Astrocyte (in vitro differentiated cells and primary cell): Measurements from ENCODE around the gene AGRN. TPM values are rescaled to one million over a fixed set of nuclear protein-coding genes. Genes with fewer than 3 reads are reported as not detected.

Experiments
- DNase-seq: peaks from one replicate; pipeline ENCODE4 v3.0.0-alpha.2; 2010; ENCODE audit warnings: low read depth
- FAIRE-seq: peaks from 2 replicates; lab custom pipeline; 2011; peaks lifted over from hg19 to GRCh38; lab: Jason Lieb, UNC
- H2AFZ ChIP-seq: 2 replicates; pipeline ENCODE4 v1.6.0; 2012; ENCODE audit warnings: low read depth, low read length, inconsistent platforms
- H3K27ac ChIP-seq: 2 replicates; pipeline ENCODE4 v1.5.1; 2011; ENCODE audit warnings: low read depth, low read length, inconsistent platforms
- H3K27me3 ChIP-seq: 2 replicates; pipeline ENCODE4 v1.6.0; 2011; ENCODE audit warnings: low read length, inconsistent platforms; ENCODE audit not compliant: insufficient read depth
- H3K36me3 ChIP-seq: 2 replicates; pipeline ENCODE4 v1.5.1; 2011; ENCODE audit warnings: low read length, inconsistent platforms; ENCODE audit not compliant: insufficient read depth
- H3K4me1 ChIP-seq: 2 replicates; pipeline ENCODE4 v1.5.1; 2011; ENCODE audit warnings: low read length, inconsistent platforms; ENCODE audit not compliant: insufficient read depth
- H3K4me2 ChIP-seq: 2 replicates; pipeline ENCODE4 v1.6.0; 2012; ENCODE audit warnings: low read length, inconsistent platforms
- H3K4me3 ChIP-seq: 2 replicates; pipeline ENCODE4 v1.5.1; 2011; ENCODE audit warnings: low read depth, mild to moderate bottlenecking, low read length, inconsistent platforms; ENCODE audit not compliant: insufficient read depth
- H3K79me2 ChIP-seq: 2 replicates; pipeline ENCODE4 v1.6.0; 2012; ENCODE audit warnings: mild to moderate bottlenecking, low read length, inconsistent platforms; ENCODE audit not compliant: insufficient read depth
- H3K9ac ChIP-seq: 2 replicates; pipeline ENCODE4 v1.6.0; 2012; ENCODE audit warnings: mild to moderate bottlenecking, low read length, inconsistent platforms
- H3K9me3 ChIP-seq: 2 replicates; pipeline ENCODE4 v1.5.1; 2012; ENCODE audit warnings: low read depth, mild to moderate bottlenecking, low read length, inconsistent platforms; ENCODE audit not compliant: insufficient read depth
- H4K20me1 ChIP-seq: 2 replicates; pipeline ENCODE4 v1.6.0; 2012; ENCODE audit warnings: low read length, inconsistent platforms; ENCODE audit not compliant: insufficient read depth
- H3K27ac Mint-ChIP-seq: one replicate; pipeline ENCODE4 v1.8.0; 2021; ENCODE audit warnings: mild to moderate bottlenecking, mixed read lengths; ENCODE audit not compliant: unreplicated experiment
- H3K27me3 Mint-ChIP-seq: one replicate; pipeline ENCODE4 v1.8.0; 2021; ENCODE audit warnings: low read depth, mixed read lengths; ENCODE audit not compliant: unreplicated experiment
- H3K36me3 Mint-ChIP-seq: one replicate; pipeline ENCODE4 v1.8.0; 2021; ENCODE audit warnings: low read depth, mixed read lengths; ENCODE audit not compliant: unreplicated experiment
- H3K4me1 Mint-ChIP-seq: one replicate; pipeline ENCODE4 v1.8.0; 2021; ENCODE audit warnings: low read depth, mixed read lengths; ENCODE audit not compliant: unreplicated experiment
- H3K4me3 Mint-ChIP-seq: one replicate; pipeline ENCODE4 v1.8.0; 2021; ENCODE audit warnings: mild to moderate bottlenecking, moderate library complexity, mixed read lengths; ENCODE audit not compliant: unreplicated experiment
- H3K9me3 Mint-ChIP-seq: one replicate; pipeline ENCODE4 v1.8.0; 2021; ENCODE audit warnings: mild to moderate bottlenecking, mixed read lengths; ENCODE audit not compliant: unreplicated experiment
- CTCF ChIP-seq: IDR thresholded peaks from 2 replicates; pipeline ENCODE4 v1.5.1; 2011; ENCODE audit warnings: low read depth, mild to moderate bottlenecking, inconsistent platforms, low read length, moderate library complexity; ENCODE audit not compliant: insufficient read depth
- EZH2 ChIP-seq: IDR thresholded peaks from 2 replicates; pipeline ENCODE4 v1.6.1; 2012; ENCODE audit warnings: mild to moderate bottlenecking, low read length, inconsistent platforms; ENCODE audit not compliant: insufficient read depth
- total RNA-seq: library from RNA; stranded (reverse); gene quantifications from 2 replicates; pipeline ENCODE4 v1.2.1, GENCODE V29; 2021

The AGRN gene
- total RNA-seq, 1 donor from 2014 or later = 589 TPM

- Histone ChIP-seq H3K36me3 (no peaks in the 10 kb centered on the region), H3K9me3 (no peaks in the 10 kb centered on the region), H3K4me2 (peak overlapping the region; percentile 19), H3K4me3 (no peak overlapping the region), H4K20me1 (peaks cover 92% of the 10 kb centered on the region), H3K27me3 (no peaks in the 10 kb centered on the region), H2AFZ (no peak overlapping the region), H3K27ac (no peak overlapping the region), H3K4me1 (peaks cover 5% of the 10 kb centered on the region), H3K9ac (no peak overlapping the region), H3K79me2 (peaks cover 6% of the 10 kb centered on the region)
- no peak for FAIRE-seq
- Mint-ChIP-seq H3K36me3 (peaks cover 11% of the 10 kb centered on the region), H3K4me3 (no peak overlapping the region), H3K9me3 (no peaks in the 10 kb centered on the region), H3K27ac (no peak overlapping the region), H3K4me1 (peaks cover 17% of the 10 kb centered on the region), H3K27me3 (no peaks in the 10 kb centered on the region)
- DNase-seq = no peak
- TF ChIP-seq CTCF (no peak), EZH2 (peak; percentile 49)
These were observed 14.0 kb downstream of the AGRN start for GRCh38 chr1:1033731-1034438.

- Mint-ChIP-seq H3K4me1 (peaks cover 17% of the 10 kb centered on the region), H3K27ac (no peak overlapping the region), H3K27me3 (no peaks in the 10 kb centered on the region), H3K36me3 (peaks cover 11% of the 10 kb centered on the region), H3K9me3 (no peaks in the 10 kb centered on the region), H3K4me3 (peak overlapping the region; percentile 54)
- Histone ChIP-seq H3K27ac (no peak overlapping the region), H3K4me1 (peaks cover 5% of the 10 kb centered on the region), H2AFZ (no peak overlapping the region), H3K4me2 (no peak overlapping the region), H3K9ac (no peak overlapping the region), H3K36me3 (no peaks in the 10 kb centered on the region), H3K9me3 (no peaks in the 10 kb centered on the region), H3K79me2 (peaks cover 6% of the 10 kb centered on the region), H3K27me3 (no peaks in the 10 kb centered on the region), H3K4me3 (no peak overlapping the region), H4K20me1 (peaks cover 92% of the 10 kb centered on the region)
- FAIRE-seq (no peak), DNase-seq (no peak)
- TF ChIP-seq CTCF (no peak), EZH2 (peak; percentile 55)
These were observed 14.5 kb downstream of the AGRN start for GRCh38 chr1:1034439-1034781.

- Mint-ChIP-seq H3K27ac (no peak overlapping the region), H3K27me3 (no peaks in the 10 kb centered on the region), H3K9me3 (no peaks in the 10 kb centered on the region), H3K4me3 (no peak overlapping the region), H3K4me1 (peaks cover 18% of the 10 kb centered on the region), H3K36me3 (peaks cover 11% of the 10 kb centered on the region)
- no peak for DNase-seq
- Histone ChIP-seq H3K27me3 (no peaks in the 10 kb centered on the region), H3K36me3 (no peaks in the 10 kb centered on the region), H3K27ac (no peak overlapping the region), H3K9me3 (no peaks in the 10 kb centered on the region), H3K9ac (no peak overlapping the region), H3K4me1 (peaks cover 11% of the 10 kb centered on the region), H3K79me2 (peaks cover 6% of the 10 kb centered on the region), H3K4me3 (no peak overlapping the region), H4K20me1 (peaks cover 92% of the 10 kb centered on the region), H3K4me2 (no peak overlapping the region), H2AFZ (no peak overlapping the region)
- FAIRE-seq = no peak
- TF ChIP-seq EZH2 = no peak
- TF ChIP-seq CTCF = no peak
These were observed 15.5 kb downstream of the AGRN start for GRCh38 chr1:1035291-1035943.
